ENCODE measurements around the gene INAVA. TPM values are rescaled to one million over a fixed set of nuclear protein-coding genes. Genes with fewer than 3 reads are reported as not detected.
A peak's percentile ranks its signal among the peaks of the same experiment; 100 is the strongest.
"Not testable (repeated sequence)": the region's sequence is repeated elsewhere in the genome, so short reads cannot be mapped to it uniquely, and the experiment has no call there.

INAVA gene
- total RNA-seq, 2 experiments from 2014 or later = 0.45 TPM; not detected in 1

DNA sequence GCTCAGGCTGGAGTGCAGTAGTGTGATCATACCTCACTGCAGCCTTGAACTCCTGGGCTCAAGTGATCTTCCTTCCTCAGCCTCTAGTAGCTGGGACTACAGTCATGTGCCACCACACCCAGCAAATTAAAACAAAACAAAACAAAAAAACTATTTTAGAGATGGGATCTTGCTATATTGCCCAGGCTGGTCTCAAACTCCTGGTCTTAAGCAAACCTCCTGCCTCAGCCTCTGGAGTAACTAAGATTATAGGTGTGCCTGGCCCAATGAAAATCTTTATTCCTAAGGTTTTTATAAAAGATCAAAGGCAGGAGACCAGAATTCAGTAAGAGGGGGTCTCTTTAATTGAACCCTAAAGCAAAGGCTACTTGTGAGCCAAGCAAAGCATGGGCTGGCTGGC is 10.1 kb downstream of the INAVA start:
- H3K4me1 Mint-ChIP-seq = peaks cover 9% of the 10 kb centered on the region
- POLR2A ChIA-PET = interaction anchor here (1.9 to 3.6 kb wide), 2 partner anchors 16 to 27 kb away, joined by 10 to 28 read pairs; no protein-coding TSS in a partner anchor
- no peaks in the 10 kb centered on the region for H3K36me3 Mint-ChIP-seq (ENCODE audit: low read depth)
- H3K27me3 Mint-ChIP-seq = peaks cover 54% of the 10 kb centered on the region
- H3K9me3 Mint-ChIP-seq = no peaks in the 10 kb centered on the region
- no peak overlapping the region for H3K27ac Mint-ChIP-seq
- DNase-seq = no peak
- CTCF ChIA-PET = no interaction called here
- no peak overlapping the region for H3K4me3 Mint-ChIP-seq

DNA sequence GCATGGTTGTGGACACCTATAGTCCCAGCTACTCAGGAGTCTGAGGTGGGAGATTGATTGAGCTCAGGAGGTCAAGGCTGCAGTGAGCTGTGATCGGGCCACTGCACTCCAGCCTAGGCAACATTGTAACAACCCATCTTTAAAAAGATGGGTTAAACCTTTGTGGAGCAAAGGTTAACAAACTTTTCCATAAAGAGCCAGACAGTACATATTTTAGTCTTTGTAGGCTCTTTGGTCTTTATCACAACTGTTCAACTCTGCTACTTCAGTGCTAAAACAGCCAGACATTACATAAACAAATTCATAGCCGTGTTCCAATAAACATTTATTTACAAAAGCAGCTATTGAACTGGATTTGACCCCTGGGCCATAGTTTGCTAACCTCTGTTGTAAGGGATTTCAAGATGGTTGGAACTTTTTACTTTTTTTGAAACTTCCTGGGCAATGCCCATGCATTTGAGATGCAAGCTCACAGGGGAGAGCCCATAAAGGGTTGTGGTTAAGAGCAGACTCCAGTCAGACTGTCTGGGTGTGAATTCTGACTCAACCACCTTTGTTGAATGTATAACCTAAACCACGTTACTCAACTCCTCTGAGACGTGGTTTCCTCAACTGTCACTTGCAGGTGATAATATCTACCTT is 10.8 kb downstream of the INAVA start:
- no peak overlapping the region for H3K27ac Mint-ChIP-seq
- H3K9me3 Mint-ChIP-seq = no peaks in the 10 kb centered on the region
- ChIA-PET POLR2A (interaction anchor here (0.6 to 3.6 kb wide), 5 partner anchors 9 to 39 kb away, joined by 3 to 28 read pairs (median 4); no protein-coding TSS in a partner anchor), CTCF (interaction anchor here (0.9 to 1.0 kb wide), 2 partner anchors 16 to 209 kb away, joined by 3 read pairs; no protein-coding TSS in a partner anchor)
- H3K4me1 Mint-ChIP-seq = peaks cover 9% of the 10 kb centered on the region
- DNase-seq = peak; percentile 41
- H3K36me3 Mint-ChIP-seq (ENCODE audit: low read depth) = no peaks in the 10 kb centered on the region
- no peak overlapping the region for H3K4me3 Mint-ChIP-seq
- peaks cover 57% of the 10 kb centered on the region for H3K27me3 Mint-ChIP-seq

DNA sequence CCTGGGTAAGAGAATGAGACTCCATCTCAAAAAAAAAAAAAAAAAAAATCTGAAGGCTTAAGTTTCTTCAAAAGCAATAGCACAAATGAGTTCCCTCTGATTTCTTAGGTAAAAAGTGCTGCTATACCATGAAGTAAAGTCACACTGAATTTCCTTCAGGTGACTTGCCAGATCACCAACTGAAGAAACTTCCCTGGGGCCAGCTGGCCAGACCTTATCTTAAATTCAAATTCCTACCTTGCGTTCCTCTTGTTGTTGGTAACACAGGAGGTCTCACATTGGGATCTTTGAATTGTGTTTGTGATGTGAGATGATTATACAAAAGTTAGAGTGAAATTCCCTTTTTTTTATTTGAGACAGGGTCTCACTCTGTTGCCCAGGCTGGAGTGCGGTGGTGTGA is 11.8 kb downstream of the INAVA start:
- peaks cover 9% of the 10 kb centered on the region for H3K4me1 Mint-ChIP-seq
- DNase-seq = no peak
- H3K27me3 Mint-ChIP-seq = peaks cover 54% of the 10 kb centered on the region
- POLR2A ChIA-PET = interaction anchor here (3.6 kb wide), 1 partner anchor 17 kb away, joined by 28 read pairs; no protein-coding TSS in a partner anchor
- H3K27ac Mint-ChIP-seq = no peak overlapping the region
- no peak overlapping the region for H3K4me3 Mint-ChIP-seq
- CTCF ChIA-PET = no interaction called here
- no peaks in the 10 kb centered on the region for H3K36me3 Mint-ChIP-seq (ENCODE audit: low read depth)
- no peaks in the 10 kb centered on the region for H3K9me3 Mint-ChIP-seq

DNA sequence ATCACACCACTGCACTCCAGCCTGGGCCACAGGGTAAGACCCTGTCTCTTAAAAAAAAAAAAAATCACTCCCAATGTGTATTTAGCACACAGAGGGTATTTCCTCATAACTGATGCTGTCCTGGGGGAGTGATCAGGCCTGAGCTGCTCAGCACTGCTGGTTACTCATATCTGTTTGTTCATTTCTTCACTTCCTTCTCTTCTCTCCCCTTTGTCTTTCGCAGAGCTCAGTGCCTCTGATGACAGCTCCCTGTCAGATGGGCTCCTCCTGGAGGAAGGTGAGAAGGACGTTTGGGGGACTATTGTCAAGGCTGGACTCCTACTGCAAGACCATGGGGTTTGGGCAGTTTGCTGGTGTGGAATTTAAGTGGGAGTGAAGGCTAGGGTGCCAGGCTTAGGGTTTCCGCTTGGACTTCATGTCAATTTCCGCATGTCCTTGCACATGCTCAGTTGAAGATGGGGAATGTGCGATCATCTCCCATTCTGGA is 13.0 kb downstream of the INAVA start:
- H3K4me3 Mint-ChIP-seq = no peak overlapping the region
- CTCF ChIA-PET = no interaction called here
- POLR2A ChIA-PET = interaction anchor here (1.1 kb wide), 1 partner anchor 11 kb away, joined by 3 read pairs; no protein-coding TSS in a partner anchor
- DNase-seq = no peak
- H3K36me3 Mint-ChIP-seq (ENCODE audit: low read depth) = no peaks in the 10 kb centered on the region
- no peak overlapping the region for H3K27ac Mint-ChIP-seq
- no peaks in the 10 kb centered on the region for H3K9me3 Mint-ChIP-seq
- peaks cover 48% of the 10 kb centered on the region for H3K27me3 Mint-ChIP-seq
- peaks cover 9% of the 10 kb centered on the region for H3K4me1 Mint-ChIP-seq

DNA sequence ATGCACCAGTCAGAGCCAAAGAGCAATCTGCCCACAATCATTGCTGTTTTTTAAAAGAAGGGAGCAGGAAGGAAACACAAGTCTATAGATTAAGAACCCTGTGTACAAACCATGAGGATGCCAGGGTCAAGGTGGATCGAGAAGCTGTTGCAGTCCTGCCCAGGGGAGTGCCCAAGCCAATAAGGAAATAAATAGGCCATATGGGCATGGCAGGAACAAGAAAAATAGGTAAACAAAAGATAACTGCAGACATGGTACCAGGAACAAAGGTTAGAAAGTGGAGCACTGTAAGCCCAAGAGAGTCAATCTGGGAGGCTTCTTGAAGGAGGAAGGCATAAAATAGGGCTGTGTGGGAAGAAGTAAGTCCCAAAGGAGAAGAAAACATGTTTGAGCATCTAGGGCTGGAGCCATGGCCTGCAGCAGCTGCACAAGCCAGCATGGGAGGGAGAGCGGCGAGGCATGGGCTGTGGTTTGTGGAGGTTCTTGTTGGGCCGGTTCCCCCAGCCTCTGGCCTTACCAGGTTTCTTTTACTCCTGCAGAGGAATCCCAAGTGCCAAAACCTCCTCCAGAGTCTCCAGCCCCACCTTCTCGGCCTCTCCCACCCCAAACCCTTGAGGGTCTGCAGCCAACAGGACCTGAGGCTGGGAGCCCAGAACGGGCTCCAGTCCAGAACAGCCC is 13.6 kb downstream of the INAVA start:
- CTCF ChIA-PET = no interaction called here
- H3K27ac Mint-ChIP-seq = no peak overlapping the region
- H3K27me3 Mint-ChIP-seq = peaks cover 46% of the 10 kb centered on the region
- no peaks in the 10 kb centered on the region for H3K9me3 Mint-ChIP-seq
- POLR2A ChIA-PET = interaction anchor here (1.1 kb wide), 1 partner anchor 11 kb away, joined by 3 read pairs; no protein-coding TSS in a partner anchor
- no peak for DNase-seq
- H3K4me1 Mint-ChIP-seq = peaks cover 9% of the 10 kb centered on the region
- H3K4me3 Mint-ChIP-seq = no peak overlapping the region
- no peaks in the 10 kb centered on the region for H3K36me3 Mint-ChIP-seq (ENCODE audit: low read depth)

DNA sequence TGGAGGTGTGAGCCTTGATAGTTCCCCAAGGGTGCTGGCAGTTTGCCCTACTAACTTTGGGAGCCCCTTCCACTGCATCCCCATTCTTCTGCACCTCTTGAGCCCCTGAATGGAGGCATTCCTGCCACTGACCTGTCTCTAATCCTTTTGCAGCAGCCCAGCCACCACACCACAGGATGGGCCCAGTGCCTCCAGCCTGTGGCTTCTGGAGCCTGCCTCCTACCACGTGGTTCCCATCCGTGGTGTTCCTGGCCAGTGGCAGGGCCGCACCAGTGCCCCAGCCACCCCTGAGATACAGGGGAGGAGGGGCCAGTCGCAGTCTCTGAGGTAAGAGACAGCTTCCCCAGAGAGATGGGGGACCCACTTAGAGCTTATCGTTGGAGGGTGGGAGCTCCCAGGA is 14.4 kb downstream of the INAVA start:
- ChIA-PET CTCF (no interaction called here), POLR2A (no interaction called here)
- H3K9me3 Mint-ChIP-seq = no peaks in the 10 kb centered on the region
- no peaks in the 10 kb centered on the region for H3K36me3 Mint-ChIP-seq (ENCODE audit: low read depth)
- H3K4me3 Mint-ChIP-seq = no peak overlapping the region
- H3K27ac Mint-ChIP-seq = no peak overlapping the region
- no peak for DNase-seq
- peaks cover 9% of the 10 kb centered on the region for H3K4me1 Mint-ChIP-seq
- peaks cover 46% of the 10 kb centered on the region for H3K27me3 Mint-ChIP-seq

GRCh38 chr1:200909757-200910239 is 15.1 kb downstream of the INAVA start:
- ChIA-PET CTCF (no interaction called here), POLR2A (no interaction called here)
- Mint-ChIP-seq H3K36me3 (ENCODE audit: low read depth) (no peaks in the 10 kb centered on the region), H3K27ac (no peak overlapping the region), H3K4me3 (no peak overlapping the region), H3K9me3 (no peaks in the 10 kb centered on the region), H3K4me1 (peaks cover 9% of the 10 kb centered on the region), H3K27me3 (peaks cover 39% of the 10 kb centered on the region)
- DNase-seq = no peak

GRCh38 chr1:200911361-200911760 is 16.7 kb downstream of the INAVA start:
- Mint-ChIP-seq H3K4me1 (no peaks in the 10 kb centered on the region), H3K36me3 (ENCODE audit: low read depth) (no peaks in the 10 kb centered on the region), H3K9me3 (no peaks in the 10 kb centered on the region), H3K4me3 (no peak overlapping the region), H3K27me3 (peaks cover 38% of the 10 kb centered on the region), H3K27ac (no peak overlapping the region)
- POLR2A ChIA-PET = no interaction called here
- DNase-seq = no peak
- CTCF ChIA-PET = no interaction called here

DNA sequence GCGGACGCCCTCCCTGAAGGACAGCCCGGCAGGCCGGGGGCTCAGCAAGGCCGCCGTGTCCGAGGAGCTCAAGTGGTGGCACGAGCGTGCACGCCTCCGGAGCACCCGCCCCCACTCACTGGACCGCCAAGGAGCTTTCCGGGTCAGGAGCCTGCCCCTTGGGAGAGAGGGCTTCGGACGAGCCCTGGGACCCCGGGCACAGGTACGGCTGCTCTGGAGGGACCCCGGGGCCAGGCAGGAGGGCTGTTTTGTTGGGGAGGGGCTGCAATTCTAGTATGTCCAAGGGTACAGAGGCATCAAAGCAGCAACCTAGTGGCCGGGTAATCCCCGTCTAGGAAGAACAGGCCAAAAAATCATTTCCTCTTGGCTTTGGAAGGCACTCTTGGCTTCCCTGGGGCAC is 17.2 kb downstream of the INAVA start:
- POLR2A ChIA-PET; CTCF ChIA-PET; DNase-seq; H3K4me1 Mint-ChIP-seq; H3K27ac Mint-ChIP-seq; H3K36me3 Mint-ChIP-seq (ENCODE audit: low read depth); H3K4me3 Mint-ChIP-seq; H3K9me3 Mint-ChIP-seq: not testable (repeated sequence)
- H3K27me3 Mint-ChIP-seq = peaks cover 35% of the 10 kb centered on the region

DNA sequence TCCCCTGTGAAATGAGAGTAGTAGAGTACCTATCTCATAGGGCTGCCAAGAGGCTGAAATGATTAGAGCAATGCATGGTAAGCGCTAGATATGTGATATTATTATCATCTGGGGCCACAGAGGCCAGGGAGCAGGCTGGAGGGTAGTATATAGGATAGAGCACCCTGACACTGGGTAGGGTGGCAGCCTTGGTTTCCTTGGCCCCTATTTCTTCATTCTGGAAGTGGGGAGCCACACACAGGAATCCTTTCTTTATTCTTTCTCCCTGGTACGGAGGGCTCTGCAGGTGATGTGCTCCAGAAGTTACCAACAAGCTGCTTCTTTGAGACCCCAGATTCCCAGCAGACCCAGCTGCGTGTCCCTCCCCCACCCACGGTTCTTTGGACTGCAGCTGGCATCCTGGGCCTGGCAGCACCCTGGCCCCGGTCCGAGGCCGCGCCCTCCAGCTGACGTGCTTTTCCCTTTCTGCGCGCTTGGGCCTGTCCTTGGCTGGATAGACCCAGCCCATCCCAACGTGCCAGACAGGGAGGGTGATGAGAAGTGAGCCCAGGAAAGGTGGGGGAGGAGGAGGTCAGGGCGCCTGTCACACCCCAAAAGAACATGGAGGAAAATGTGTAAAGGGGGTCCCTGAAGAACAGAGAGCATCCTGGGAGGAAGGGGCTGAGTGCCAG is 18.2 kb downstream of the INAVA start:
- Mint-ChIP-seq H3K9me3 (no peaks in the 10 kb centered on the region), H3K27me3 (peaks cover 29% of the 10 kb centered on the region), H3K4me3 (no peak overlapping the region), H3K27ac (no peak overlapping the region), H3K36me3 (ENCODE audit: low read depth) (no peaks in the 10 kb centered on the region), H3K4me1 (no peaks in the 10 kb centered on the region)
- POLR2A ChIA-PET = no interaction called here
- CTCF ChIA-PET = no interaction called here
- DNase-seq = no peak

DNA sequence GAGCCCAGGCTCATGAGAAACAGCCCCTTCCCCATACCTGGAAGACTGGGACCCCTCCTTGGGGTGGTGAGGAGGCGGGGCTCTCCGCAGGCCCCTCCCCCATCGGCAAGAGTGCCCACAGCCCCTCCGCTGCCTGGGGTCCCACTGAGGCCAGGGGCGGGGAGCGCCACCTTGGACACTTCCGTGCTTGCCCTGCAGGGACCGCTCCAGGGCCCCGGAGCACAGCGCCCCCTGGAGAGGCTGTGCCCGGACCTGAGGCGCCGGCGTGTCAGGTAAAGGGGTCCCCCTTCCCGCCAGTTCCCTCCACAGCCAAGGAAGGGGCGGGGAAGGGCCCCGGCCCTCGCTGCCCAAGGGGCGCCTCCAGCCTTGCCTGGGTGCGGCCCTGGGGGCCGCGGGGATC is 21.5 kb downstream of the INAVA start:
- POLR2A ChIA-PET = no interaction called here
- Mint-ChIP-seq H3K36me3 (ENCODE audit: low read depth) (no peaks in the 10 kb centered on the region), H3K27ac (no peak overlapping the region), H3K4me1 (no peaks in the 10 kb centered on the region), H3K9me3 (no peaks in the 10 kb centered on the region), H3K4me3 (no peak overlapping the region), H3K27me3 (peaks cover 17% of the 10 kb centered on the region)
- CTCF ChIA-PET = no interaction called here
- DNase-seq = no peak

DNA sequence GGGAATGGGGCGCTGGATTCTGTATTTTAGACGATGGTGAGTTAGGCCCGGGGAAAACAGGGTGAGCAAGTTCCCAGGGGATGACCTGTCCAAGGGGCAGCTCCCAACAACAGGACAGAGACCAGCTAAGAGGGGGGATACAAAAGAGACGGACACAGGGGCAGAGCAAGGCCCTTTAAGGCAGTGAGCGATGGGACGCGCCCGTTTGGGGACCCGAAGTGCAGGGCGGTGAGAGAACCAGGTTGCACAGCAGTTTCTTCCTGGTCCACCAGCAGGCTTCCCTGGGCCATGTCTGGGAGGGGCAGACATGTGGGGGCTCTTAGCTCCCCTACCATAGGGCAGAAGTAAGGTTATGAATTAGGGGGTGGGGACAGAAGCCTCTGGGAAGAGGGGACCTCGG is 22.0 kb downstream of the INAVA start:
- DNase-seq = no peak
- Mint-ChIP-seq H3K36me3 (ENCODE audit: low read depth) (no peaks in the 10 kb centered on the region), H3K4me3 (no peak overlapping the region), H3K27ac (no peak overlapping the region), H3K9me3 (no peaks in the 10 kb centered on the region), H3K4me1 (no peaks in the 10 kb centered on the region), H3K27me3 (peaks cover 19% of the 10 kb centered on the region)
- ChIA-PET POLR2A (no interaction called here), CTCF (no interaction called here)

DNA sequence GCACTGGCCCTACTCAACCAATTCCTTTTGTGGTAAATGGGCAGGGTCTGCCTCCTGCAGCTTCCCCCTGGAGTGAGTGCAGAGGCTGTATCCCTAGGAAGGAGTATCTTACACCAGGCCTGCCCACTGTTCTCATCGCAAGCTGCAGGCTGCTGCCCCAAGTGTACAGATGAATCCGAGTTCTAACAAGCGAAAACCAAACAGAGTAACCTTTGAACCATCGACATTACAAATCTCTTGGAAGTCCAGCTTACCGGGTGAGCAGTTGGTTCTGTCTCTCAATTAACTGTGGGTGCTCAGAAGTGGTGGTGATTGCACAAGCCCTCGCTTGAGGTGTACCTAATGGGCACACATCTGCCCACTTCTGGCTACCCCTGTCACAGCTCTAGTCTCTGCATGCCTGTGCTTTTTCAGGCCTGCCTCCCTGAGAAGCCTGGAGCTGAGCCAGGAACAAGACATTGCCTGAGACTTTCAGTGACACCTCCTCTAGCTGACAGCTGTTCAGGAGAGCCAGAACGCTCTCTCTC is 22.7 kb downstream of the INAVA start:
- Mint-ChIP-seq H3K27ac (no peak overlapping the region), H3K27me3 (peaks cover 19% of the 10 kb centered on the region), H3K4me1 (no peaks in the 10 kb centered on the region), H3K36me3 (ENCODE audit: low read depth) (no peaks in the 10 kb centered on the region), H3K9me3 (no peaks in the 10 kb centered on the region), H3K4me3 (no peak overlapping the region)
- POLR2A ChIA-PET = no interaction called here
- CTCF ChIA-PET = no interaction called here
- DNase-seq = no peak

All from activated CD4-positive, alpha-beta memory T cell treated with anti-CD3 and anti-CD28 coated beads, Interleukin-2, amount 10 ng/mL, durations not matched to agents 7 days and 5 days (primary cell).